WTC11 (cell line): ENCODE data around the gene SLC22A12.

ENCODE experiments used
- ATF3 ChIP-seq: sonication (generic); formaldehyde crosslinking; conservative IDR thresholded peaks from 2 replicates; pipeline ENCODE4 v1.8.1; 2022; ENCODE audit warnings: mild to moderate bottlenecking, missing genetic modification reagents
- CTCF ChIP-seq: fragments of 200-600 bp; IDR thresholded peaks from 2 replicates; pipeline ENCODE4 v1.8.0; 2022; ENCODE audit warnings: antibody characterized with exemption

- TF ChIP-seq ATF3 (CRISPR knock-in tag), result no peak
- no peak for TF ChIP-seq CTCF
Observed at GRCh38 chr11:64564419-64564818, 26.6 kb upstream of the SLC22A12 start.
